Peyer's patch (tissue), 4 donors: ENCODE results near the gene ATP6AP1.

Experiments
- CTCF ChIP-seq, 6 experiments: fragments of 450-650 bp in 4 of 6; fragments of 200-600 bp in 2 of 6; sonication (generic) in 1 of 6; IDR thresholded peaks; one replicate each; pipeline ENCODE4 v1.5.1; 2017 to 2019; ENCODE audit warnings: antibody characterized with exemption in 6 of 6, mild to moderate bottlenecking in 3 of 6, moderate library complexity in 1 of 6
- POLR2A ChIP-seq, 2 donors: fragments of 450-650 bp; IDR thresholded peaks; one replicate each; pipeline ENCODE4 v1.5.1; 2017; ENCODE audit warnings: antibody characterized with exemption in 2 of 2, mild to moderate bottlenecking in 2 of 2, moderate library complexity in 2 of 2

- TF ChIP-seq CTCF (IDR thresholded peaks at IDR 0.05) (no peak), POLR2A (IDR thresholded peaks at IDR 0.05) (no peak)
These were observed 33.9 kb downstream of the ATP6AP1 start for GRCh38 chrX:154462396-154462795.
